Frontal cortex (tissue), 4 donors: ENCODE measurements around the gene PRAF2. TPM values are rescaled to one million over a fixed set of nuclear protein-coding genes. Genes with fewer than 3 reads are reported as not detected.

Source experiments
- DNase-seq, 2 donors: peaks; one replicate each; pipeline ENCODE4 v3.0.0; 2012; ENCODE audit warnings: low spot score in 2 of 2
- FAIRE-seq: peaks from 2 replicates; lab custom pipeline; 2012; peaks lifted over from hg19 to GRCh38; lab: Jason Lieb, UNC
- total RNA-seq: library from RNA; depleted of rRNA; stranded (reverse); fragments of >200 nt; gene quantifications from one replicate; pipeline ENCODE4 v1.2.3, GENCODE V29; 2014
- donor health status: control.
- donor health status: control.
- donor health status: control.

PRAF2 gene
- total RNA-seq, 1 donor from 2014 or later, result 6.1 TPM

DNA sequence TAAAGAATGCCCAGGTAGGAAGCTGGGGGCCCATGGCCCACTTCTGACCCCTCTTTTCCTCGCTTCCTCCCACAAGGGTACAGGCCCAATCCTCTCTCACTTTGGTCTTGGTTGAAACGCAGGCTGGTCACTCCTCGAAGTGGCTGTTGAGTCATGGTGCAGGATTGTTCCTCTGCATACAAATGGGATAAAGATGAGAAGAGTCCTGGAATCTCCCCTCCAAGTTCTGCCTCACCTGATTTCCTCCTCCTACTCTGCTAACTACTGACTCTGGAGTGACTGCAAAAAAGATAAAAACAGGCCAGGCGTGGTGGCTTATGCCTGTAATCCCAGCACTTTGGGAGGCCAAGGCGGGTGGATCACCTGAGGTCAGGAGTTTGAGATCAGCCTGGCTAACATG, 4.1 kb upstream of the PRAF2 start:
- DNase-seq, result no peak
- no peak for FAIRE-seq

DNA sequence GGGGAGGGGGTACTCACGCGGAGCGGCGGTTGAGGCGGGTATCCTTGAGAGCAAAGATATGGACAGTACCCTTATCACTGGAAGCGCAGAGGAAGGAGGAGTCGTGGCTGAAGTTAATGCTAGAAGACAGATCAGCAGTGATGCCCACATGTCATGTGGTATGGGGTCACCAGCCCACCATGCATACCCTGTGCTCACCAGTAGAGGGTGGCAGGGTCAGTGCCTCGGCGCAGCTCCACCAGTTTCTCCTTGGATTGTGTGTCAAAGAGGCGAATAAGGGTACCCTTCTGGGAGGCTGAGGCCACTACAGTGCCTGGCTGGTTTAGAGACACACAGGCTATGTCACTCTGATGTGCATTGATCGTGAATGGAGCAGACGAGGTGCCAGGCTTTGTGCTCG, 1.5 kb upstream of the PRAF2 start:
- FAIRE-seq (no peak), DNase-seq (no peak)

DNA sequence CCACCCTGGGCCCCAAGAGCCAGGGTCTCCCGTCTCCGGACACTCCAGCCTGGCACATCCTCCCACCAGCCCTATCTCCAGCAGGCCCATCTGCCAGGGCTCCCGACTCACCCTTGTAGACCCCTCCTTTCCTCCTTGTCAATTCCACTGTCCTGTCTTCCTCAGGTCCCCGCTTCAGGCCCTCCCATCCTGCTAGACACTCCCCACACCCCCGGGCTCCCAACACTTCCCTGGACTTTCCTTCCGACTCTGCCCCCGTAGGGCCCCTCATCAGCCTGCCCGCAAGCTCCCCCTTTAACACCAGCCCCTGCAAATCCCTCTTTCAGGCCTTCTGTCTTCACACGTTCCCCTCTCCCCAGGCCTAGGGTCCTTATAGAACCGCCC, 1.1 kb downstream of the PRAF2 start:
- DNase-seq (no peak), FAIRE-seq (no peak)

DNA sequence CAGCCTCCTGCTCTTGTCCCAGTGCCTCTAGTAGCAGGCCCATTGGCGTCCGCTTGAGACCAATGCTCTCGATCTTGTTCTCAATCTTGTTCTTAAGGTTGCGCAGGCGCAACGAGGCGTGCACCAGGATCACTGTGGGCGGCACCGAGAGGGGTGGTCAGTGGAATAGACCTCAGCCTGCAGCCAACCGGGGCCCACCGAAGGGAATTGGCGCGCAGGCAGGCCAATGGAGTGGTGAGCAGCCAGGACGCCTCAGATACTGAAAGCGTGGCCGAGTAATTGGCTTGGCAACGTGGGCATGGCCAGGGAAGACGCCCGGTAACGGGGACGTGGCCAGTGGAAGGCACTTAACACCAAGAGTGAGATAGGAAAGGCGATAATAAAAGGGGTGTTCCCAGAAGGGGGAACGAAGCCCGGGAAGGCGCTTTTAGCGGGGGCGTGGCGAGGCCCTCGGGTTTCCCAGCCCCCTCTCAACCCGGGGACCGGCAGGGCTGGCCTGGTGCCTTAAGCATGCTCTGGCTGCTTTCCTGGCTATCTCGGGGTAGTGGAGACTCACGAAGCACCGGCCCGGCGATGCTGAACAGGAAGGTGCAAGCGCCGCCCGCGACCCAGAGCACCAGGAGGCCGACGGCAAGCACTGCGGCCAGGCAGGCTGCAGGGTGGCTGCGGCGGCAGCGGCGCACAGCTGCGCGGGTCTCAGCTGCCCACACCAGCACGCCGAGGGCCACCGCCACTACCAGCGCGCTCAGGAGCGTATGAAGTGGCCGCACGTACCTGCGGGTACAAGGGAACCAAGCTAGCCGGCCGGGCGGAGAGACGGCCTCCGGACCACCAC, 1.7 kb downstream of the PRAF2 start:
- peak; percentile 63 to 78 for DNase-seq
- FAIRE-seq, result no peak

DNA sequence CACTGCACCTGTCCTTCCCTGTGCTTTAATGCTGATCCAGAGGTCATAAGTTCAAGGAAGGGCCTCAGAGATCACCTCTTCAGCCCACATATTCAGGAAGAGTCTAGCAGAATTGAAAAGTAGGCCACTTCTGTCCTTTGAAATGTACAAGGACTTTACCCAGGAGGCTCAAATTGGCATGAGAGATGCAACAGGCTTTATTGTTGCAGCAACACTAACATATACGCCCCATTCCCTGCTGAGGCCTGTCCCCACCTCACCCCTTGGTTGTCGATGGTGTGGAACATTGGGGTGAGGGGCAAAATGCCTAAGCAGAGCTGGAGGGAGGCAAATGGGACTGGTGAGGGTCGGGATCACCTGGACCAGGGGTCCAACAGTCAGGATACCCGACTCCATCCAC, 2.8 kb downstream of the PRAF2 start:
- no peak for DNase-seq
- no peak for FAIRE-seq

DNA sequence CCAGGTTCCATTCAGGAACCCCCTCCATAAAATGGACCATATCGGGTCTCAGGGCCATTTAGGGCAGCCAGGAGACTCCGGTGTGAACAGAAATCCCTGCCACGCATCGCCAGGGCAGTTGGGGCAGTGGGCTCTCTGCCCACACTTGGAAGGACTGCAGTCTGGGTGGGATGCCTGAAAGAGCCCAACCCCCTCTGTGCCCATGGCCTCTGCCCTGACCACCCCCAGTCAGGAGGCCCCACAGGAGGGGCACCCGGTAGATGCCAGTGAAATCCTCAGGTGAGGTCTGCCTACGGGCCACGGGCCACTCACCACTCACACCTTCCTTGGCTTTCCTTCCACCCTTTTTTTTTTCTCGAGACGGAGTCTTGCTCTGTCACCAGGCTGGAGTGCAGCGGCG, 4.8 kb downstream of the PRAF2 start:
- FAIRE-seq (no peak), DNase-seq (no peak)

DNA sequence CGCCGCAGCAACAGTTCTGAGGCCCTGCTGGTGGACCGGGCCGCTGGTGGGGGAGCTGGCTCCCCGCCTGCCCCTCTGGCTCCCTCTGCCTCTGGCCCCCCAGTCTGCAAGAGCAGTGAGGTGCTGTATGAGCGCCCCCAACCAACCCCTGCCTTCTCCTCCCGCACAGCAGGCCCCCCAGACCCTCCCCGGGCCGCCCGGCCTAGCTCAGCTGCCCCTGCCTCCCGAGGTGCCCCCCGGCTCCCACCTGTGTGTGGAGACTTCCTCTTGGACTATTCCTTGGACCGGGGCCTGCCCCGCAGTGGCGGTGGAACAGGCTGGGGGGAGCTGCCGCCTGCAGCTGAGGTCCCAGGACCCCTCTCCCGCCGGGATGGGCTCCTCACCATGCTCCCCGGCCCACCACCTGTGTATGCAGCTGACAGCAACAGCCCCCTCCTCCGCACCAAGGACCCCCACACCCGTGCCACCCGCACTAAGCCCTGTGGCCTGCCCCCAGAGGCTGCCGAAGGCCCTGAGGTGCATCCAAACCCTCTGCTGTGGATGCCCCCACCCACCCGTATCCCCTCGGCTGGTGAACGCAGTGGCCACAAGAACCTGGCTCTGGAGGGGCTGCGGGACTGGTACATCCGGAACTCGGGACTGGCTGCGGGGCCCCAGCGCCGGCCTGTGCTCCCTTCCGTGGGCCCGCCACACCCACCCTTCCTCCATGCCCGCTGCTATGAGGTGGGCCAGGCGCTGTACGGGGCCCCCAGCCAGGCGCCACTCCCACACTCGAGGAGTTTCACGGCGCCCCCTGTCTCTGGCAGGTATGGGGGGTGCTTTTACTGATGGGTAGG, 6.3 kb downstream of the PRAF2 start:
- DNase-seq, result no peak
- no peak for FAIRE-seq

DNA sequence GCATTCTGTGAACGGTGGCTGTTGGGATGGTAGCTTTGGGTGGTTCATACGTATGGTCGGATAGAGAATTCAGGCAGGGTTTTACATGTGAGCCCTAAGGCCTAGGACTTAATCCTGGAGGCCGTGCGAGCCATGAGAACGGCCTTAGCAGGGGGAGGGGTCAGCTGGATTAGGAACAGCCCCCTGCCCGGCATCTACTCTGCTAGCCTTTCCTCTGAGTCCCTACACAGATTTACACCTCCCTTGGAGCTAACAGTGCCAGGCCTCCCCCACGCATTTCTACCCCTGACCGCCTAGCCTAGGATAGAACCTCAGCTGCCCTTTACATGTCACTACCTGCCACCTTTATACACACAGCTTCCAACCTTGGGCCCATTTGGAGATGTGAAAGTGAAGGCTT, 7.1 kb downstream of the PRAF2 start:
- DNase-seq (no peak), FAIRE-seq (no peak)

DNA sequence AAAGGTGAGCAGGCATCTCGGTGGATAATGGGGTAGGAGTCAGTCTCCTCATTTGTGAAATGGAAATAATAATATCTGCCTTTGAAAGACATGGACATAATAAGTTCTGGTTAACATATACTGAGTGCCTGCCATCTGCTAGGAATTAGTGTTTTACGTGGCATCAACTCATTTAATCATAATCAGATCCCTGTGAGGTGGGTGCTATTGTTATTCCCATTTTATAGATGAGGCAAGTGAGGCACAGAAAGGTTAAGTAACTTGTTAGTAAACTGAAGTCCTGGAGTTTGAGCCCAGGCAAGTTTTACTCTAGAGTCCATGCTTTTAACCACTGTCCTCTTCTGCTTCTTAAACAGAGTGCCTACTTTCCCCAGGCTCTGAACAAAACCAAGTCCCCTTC, 7.5 kb downstream of the PRAF2 start:
- FAIRE-seq (no peak), DNase-seq (no peak)

DNA sequence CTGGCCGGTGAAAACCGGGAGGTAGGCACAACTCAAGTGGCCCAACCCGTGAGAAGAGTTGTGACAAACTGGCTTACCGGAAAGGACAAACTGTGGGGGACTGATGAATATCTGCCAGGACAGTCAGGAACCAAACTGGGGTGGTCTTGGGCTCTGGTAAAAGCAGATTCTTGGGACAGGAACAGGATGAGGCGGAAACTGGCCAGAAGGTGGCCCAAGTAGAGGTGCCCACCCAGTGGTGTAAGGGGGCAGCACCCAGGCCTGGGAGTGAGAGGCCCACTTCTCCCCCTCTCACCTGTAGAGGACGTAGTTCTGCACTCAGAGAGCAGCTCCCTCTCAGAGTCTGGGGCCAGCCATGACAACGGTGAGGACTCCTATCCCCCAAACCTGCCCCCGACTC, 9.1 kb downstream of the PRAF2 start:
- FAIRE-seq (no peak), DNase-seq (no peak)

DNA sequence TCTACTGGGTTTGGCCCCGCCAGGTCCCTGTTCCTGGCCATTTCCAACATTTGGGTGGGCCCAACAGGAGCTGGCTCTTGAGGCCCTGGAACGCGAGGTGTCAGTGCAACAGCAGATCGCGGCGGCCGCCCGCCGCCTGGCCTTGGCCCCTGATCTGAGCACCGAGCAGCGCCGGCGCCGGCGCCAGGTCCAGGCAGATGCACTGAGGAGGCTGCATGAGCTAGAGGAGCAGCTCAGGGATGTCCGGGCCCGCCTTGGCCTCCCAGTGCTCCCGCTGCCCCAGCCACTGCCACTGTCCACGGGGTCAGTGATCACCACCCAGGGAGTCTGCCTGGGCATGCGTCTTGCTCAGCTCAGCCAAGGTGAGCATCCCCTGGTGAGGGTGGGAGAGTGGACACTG, 9.5 kb downstream of the PRAF2 start:
- FAIRE-seq (no peak), DNase-seq (no peak)

DNA sequence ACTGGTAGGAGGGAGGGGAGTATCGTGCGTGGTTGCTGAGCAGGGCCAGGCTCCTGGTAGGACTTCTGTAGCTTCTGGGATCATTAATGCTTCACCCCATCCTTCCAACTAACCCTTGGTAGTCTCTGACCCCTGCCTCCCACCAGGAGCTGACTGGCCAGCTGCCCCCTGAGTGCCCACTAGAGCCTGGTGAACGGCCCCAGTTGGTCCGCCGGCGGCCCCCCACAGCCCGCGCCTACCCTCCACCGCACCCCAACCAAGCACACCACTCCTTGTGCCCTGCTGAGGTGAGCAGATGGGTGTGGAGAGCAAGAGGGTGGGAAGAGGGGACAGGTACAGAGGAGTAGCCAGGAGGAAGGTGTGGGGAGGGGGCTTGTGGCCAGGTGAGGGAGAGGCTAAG, 10.1 kb downstream of the PRAF2 start:
- DNase-seq (no peak), FAIRE-seq (no peak)

DNA sequence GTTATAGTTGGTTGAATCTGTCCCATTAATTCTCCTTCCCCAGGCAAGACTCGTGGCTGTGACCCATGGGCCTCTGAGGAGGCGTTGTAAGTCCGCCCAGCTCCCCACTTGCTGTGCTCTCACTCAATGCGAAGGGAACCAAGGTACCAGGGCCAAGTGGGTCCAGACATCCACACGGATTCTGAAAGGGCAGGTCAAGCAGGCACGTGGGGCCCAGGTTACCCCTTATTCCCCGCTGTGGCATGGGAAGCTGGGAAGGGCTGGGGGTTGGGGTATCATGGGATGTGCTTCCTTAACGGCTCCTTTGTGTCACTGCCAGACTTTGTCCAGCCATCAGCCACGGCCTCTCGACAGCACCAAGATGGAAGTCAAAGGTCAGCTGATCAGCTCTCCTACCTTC, 11.9 kb downstream of the PRAF2 start:
- no peak for DNase-seq
- no peak for FAIRE-seq

DNA sequence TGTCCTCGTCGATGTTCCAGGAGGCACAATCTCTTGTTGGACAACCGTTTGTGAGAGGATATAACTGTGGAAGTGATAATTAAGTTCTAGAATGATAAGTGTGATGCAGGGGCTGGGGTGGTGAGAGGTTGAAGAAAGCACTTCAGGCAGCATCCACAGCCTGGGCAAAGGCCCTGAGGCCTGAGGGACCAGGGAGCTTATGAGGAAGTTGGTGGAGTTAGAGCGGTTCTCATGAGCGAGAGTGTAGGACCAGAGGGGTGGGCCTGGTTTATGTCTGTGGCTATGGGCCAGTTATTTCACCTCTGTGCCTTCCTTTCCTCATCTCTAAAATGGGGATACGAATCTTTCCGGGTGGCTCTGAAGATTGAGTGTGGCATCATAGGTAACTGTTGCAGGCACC, 12.3 kb downstream of the PRAF2 start:
- DNase-seq (no peak), FAIRE-seq (no peak)

DNA sequence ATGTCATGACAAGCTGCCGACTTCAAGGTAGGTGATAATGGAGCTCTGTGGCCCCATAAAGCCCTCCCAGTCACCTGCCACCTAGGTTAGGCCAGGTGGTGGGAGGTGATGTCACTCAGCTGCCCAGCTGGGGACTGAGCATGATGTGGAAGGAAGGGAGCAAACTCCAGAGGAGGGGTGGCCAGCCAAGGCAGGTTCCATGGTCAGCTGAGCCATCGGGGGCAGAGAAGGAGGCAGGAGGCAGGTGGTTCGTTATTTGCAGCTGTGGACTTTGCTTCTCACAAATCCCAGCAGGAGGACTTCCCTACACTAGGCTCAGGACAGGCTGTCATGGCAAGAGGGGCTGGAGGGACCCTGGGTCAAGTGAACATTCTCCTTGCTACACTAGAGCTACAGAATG, 12.9 kb downstream of the PRAF2 start:
- no peak for DNase-seq
- no peak for FAIRE-seq

DNA sequence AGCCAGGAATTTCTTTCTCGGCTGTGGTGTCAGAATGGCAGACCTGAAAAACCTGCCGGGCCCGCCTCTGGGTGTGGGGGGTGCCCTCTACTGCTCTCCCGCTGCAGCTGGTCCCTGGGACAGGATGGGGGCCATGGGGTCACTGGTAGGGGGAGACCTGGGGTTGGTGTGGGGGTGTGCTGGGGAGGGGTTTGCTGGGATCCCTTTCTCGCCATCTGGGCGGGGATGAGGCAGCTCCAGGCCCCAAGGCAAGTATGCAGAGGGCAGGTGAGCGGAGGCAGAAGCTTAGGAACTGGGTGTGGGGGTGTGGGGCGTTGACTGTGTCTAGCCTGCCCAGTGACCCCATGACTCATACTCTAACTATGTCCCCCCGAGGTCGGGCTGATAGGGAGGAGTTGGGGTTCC, 14.1 kb downstream of the PRAF2 start:
- FAIRE-seq, result no peak
- DNase-seq, result no peak

DNA sequence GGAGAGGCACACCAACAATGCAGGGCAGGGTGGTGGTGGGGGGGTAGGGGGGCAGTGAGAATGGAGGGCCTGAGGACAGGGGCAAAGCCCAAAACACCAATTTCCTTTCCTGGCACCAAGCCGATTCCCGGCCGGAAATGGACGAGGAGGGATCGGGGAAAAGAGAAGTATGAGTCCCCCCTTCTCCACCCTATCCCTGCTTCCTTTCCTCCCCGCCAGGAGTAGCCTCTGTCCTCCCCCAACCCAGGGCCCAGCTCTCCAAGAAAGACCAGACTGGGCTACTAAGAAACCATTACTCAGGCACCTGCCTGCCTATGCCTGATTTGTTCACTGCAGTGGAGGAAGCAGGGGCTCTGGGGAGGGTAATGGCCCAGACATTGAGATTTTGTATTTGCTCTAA, 14.6 kb downstream of the PRAF2 start:
- no peak for DNase-seq
- no peak for FAIRE-seq

DNA sequence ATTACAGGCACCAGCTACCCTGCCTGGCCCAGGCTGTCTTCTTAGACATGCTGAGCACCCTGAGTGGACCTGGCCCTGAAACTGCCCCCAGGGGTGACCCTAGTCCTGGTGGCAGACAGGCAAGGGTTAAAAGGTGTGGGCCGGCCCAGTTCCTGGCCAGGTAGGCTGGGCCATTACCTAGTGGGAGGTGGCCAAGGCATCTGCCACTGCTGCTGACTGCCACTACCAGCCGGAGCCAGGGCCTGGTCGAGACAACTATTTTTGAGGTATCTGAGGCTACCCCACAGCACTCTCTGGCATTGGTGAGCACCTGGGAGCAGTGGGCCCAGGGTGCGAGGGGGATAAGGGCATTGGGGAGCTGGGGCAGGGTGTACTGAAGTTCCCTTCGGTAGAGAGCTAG, 15.0 kb downstream of the PRAF2 start, which contains the start of gene CCDC120:
Gene CCDC120 (plus strand): TSS at position 206 of the 400 bp plus-strand sequence. CDS start 3,043 bp downstream, outside the sequence.
- DNase-seq (no peak), FAIRE-seq (no peak)

DNA sequence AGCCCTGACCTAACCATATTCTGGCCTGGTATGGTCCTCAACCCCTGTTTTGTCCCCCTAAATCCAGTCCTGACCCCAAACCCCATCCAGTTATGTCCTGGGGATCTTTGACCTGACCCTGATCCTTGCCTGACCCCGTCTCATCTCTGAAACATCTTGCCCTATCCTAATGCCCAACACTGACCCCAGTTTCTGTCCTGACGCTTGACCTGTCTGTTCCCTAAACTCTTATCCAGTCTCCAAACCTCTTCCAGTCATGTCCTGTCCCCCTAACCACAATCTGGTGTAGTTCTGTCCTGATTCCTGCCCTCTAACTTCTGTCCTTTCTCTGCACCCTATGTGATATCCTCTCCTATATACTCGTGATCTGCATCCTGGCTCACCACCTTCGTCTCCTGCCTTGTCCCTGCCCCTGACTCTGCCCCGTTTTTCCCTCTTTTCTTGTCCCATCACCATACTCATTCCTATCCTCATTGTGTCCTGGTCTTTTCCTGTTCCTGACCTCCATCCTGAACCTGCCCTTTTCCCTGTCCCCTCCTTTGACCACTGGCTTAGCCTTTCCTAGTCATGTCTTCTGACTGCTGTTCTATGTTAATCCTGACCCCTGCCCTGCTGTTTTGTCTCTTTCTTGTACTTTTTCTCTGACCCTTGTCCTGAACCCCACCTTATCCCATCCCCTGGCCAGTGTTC, 19.6 kb downstream of the PRAF2 start:
- FAIRE-seq (no peak), DNase-seq (no peak)

DNA sequence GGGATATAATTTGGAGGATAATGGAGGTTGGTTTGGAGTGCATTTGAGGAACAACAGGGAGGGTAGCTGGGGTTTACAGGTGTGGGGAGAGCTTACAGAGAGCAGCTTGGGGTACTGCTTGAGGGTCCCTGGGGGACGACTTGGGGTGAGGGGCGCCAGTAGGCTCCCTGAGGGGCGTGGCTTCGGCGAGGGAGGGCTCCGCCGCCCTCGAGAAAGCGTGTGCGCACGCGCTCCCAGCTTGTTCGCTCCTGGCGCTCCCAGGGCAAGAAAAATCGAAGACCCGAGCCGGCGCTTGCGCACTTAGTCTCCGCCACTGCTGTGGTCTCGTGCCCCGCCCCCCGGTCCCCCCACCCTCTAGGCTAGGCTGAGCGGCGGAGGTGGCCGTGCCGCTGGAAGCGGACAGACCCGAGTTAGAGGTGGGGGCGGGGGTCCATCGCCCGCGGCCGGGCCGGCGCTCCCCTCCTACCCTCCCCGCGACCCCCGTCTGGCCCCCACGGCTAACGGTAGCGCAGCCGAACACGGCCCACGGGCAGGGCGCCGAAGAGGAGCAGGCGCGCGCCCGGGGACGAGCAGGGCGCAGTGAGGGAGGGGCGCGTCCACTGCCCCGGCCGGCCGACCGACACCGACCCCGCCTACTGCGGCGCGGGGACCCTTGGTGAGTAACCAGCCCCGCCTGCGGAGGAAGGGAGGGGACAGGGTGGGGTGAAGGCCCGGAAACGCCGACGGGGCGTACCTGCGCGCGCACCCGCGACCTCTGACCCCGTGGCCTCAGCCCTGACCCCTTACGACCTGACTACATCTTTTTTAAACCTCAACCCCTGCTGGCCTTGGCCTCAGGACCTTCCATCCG, 20.4 kb downstream of the PRAF2 start:
- DNase-seq (peak; percentile 37 to 63), FAIRE-seq (no peak)
